Prostate gland (tissue), 2 donors: ENCODE measurements around the gene SYNE1. TPM values are rescaled to one million over a fixed set of nuclear protein-coding genes. Genes with fewer than 3 reads are reported as not detected.

Experiments
- DNase-seq: peaks from one replicate; pipeline ENCODE4 v3.0.0-alpha.2; 2019; ENCODE audit warnings: low spot score
- H3K27ac ChIP-seq, 2 donors: fragments of 200-600 bp; sonication (generic); 2 replicates each; pipeline ENCODE4 v1.5.1; 2017 to 2019
- H3K27me3 ChIP-seq: fragments of 200-600 bp; sonication (generic); replicated peaks from 2 replicates; pipeline ENCODE4 v1.5.1; 2019; ENCODE audit not compliant: insufficient read depth
- H3K36me3 ChIP-seq, 2 donors: fragments of 200-600 bp; sonication (generic); 1 replicate in 1 of 2; 2 replicates in 1 of 2; pipeline versions ENCODE4 v1.5.1 to v1.8.1; 2017 to 2019
- H3K4me1 ChIP-seq: fragments of 200-600 bp; sonication (generic); replicated peaks from 2 replicates; pipeline ENCODE4 v1.5.1; 2019
- H3K4me3 ChIP-seq, 2 donors: fragments of 200-600 bp; sonication (generic); 2 replicates each; pipeline ENCODE4 v1.5.1; 2017 to 2019
- H3K9me3 ChIP-seq: fragments of 200-600 bp; sonication (generic); 2 replicates; pipeline ENCODE4 v1.5.1; 2017
- POLR2A ChIP-seq: fragments of 450-650 bp; IDR thresholded peaks from one replicate; pipeline ENCODE4 v1.6.1; 2016; ENCODE audit warnings: antibody characterized with exemption, mild to moderate bottlenecking
- POLR2AphosphoS5 ChIP-seq: sonication (generic); formaldehyde crosslinking; IDR thresholded peaks from one replicate; pipeline ENCODE4 v1.6.1; 2017; ENCODE audit warnings: antibody characterized with exemption
- WGBS: methylation state at CpG from one replicate; pipeline ENCODE4 v1.1.5; 2018; 5-methylcytosine and 5-hydroxymethylcytosine counted together
- intact Hi-C: fragments of 100-400 bp; cut with DNase I; formaldehyde crosslinking; loops from one replicate; pipeline ENCODE4 v1.14.2; 2022
- total RNA-seq, 2 donors: library from RNA; depleted of rRNA; stranded (reverse); fragments of >200 nt; gene quantifications; one replicate each; pipeline ENCODE4 v1.1.0, GENCODE V29; 2016
- TF ChIP-seq, protein P1 (sequence below), 4 experiments: fragments of 200-600 bp in 2 of 4; fragments of 450-650 bp in 2 of 4; sonication (generic) in 2 of 4; IDR thresholded peaks; 1 replicate in 3 of 4; 2 replicates in 1 of 4; pipeline ENCODE4 v1.5.1; 2016 to 2019; ENCODE audit warnings: antibody characterized with exemption in 4 of 4, mild to moderate bottlenecking in 2 of 4, moderate library complexity in 2 of 4

Gene SYNE1
- total RNA-seq, 2 donors from 2014 or later = 36.5 to 154 TPM

DNA sequence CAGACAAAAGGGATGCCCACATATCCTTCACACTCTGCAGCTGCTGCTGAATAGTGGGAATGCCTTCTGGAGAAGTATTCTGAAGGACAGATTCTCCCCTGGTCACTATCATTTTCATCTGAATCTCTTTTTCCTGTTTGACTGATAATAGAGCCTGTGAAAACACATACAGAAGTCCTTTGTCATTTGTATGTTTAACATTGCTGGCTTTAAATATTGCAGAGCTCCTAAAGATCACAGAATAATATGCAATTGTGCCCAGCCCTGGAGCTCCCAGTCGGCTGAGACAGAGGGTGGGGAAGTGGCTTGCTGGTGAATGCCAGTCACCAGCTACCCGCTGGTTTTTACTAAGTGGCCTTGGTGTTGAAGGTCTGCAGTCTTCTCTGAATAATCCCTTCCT is 272.3 kb downstream of the SYNE1 start:
- Histone ChIP-seq H3K9me3 (no peaks in the 10 kb centered on the region), H3K4me1 (no peaks in the 10 kb centered on the region), H3K27me3 (no peaks in the 10 kb centered on the region), H3K4me3 (no peak overlapping the region), H3K27ac (no peak overlapping the region), H3K36me3 (no peaks in the 10 kb centered on the region)
- TF ChIP-seq, protein P1, sequence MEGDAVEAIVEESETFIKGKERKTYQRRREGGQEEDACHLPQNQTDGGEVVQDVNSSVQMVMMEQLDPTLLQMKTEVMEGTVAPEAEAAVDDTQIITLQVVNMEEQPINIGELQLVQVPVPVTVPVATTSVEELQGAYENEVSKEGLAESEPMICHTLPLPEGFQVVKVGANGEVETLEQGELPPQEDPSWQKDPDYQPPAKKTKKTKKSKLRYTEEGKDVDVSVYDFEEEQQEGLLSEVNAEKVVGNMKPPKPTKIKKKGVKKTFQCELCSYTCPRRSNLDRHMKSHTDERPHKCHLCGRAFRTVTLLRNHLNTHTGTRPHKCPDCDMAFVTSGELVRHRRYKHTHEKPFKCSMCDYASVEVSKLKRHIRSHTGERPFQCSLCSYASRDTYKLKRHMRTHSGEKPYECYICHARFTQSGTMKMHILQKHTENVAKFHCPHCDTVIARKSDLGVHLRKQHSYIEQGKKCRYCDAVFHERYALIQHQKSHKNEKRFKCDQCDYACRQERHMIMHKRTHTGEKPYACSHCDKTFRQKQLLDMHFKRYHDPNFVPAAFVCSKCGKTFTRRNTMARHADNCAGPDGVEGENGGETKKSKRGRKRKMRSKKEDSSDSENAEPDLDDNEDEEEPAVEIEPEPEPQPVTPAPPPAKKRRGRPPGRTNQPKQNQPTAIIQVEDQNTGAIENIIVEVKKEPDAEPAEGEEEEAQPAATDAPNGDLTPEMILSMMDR (IDR thresholded peaks at IDR 0.05) = no peak
- TF ChIP-seq POLR2AphosphoS5 = no peak
- TF ChIP-seq POLR2A = no peak
- DNase-seq = no peak
- 40% methylated on average over 2 of the region's 2 CpGs for WGBS
- intact Hi-C loops = no loop called here

DNA sequence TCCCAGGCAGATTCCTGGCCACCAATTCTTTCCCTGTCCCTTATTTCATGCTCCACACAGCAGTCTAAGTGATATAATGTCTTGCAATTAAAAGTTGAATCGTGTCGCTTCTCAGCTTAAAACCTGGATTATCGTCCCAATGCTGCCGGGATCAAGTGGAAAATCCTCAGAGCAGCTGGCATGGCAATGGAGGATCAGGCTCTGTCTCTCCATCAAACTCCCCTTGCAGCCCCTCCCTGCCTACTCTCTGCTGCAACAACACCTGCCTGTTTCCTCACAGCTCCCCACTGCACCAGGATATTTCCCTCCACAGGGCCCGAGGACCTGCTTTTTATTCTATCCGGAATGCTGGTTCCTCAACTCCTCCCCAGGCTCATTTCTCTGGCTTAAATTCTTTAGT is 277.1 kb downstream of the SYNE1 start:
- no peaks in the 10 kb centered on the region for H3K4me1 ChIP-seq
- intact Hi-C loops = no loop called here
- WGBS = 92% methylated on average over 6 of the region's 6 CpGs

DNA sequence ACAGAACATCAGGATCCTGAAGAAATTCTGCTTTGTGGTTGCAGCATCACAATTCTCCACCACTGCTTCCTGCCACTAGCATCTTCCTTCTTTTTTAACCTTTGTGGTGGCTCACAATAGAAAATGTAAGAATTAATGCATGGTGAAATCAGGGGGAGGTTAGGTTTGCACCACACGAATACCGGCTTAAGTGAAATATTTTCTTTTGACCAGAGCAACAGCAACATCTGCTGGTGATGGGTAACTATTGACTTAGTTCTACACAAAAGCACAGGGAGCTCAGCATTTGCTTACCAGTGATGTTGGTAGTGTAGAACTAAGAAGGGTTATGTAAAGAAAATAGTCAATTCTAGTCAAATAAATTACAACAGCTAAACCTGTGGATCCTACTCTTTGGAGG is 280.5 kb downstream of the SYNE1 start:
- Histone ChIP-seq H3K4me1 (no peaks in the 10 kb centered on the region), H3K4me3 (no peak overlapping the region), H3K36me3 (no peaks in the 10 kb centered on the region), H3K27ac (no peak overlapping the region), H3K9me3 (no peaks in the 10 kb centered on the region), H3K27me3 (no peaks in the 10 kb centered on the region)
- 32% methylated on average over 2 of the region's 2 CpGs for WGBS
- intact Hi-C loops = no loop called here
- DNase-seq = no peak
- TF ChIP-seq POLR2A (no peak), POLR2AphosphoS5 (no peak)
- TF ChIP-seq, protein P1 (IDR thresholded peaks at IDR 0.05) = no peak

More for the DNA sequence above, 277.1 kb downstream of the SYNE1 start:
- H3K9me3 ChIP-seq = no peaks in the 10 kb centered on the region
- no peak overlapping the region for H3K4me3 ChIP-seq
- H3K27ac ChIP-seq = no peak overlapping the region
- DNase-seq = no peak
- H3K27me3 ChIP-seq = no peaks in the 10 kb centered on the region
- no peak for TF ChIP-seq POLR2A
- TF ChIP-seq, protein P1 (IDR thresholded peaks at IDR 0.05) = no peak
- TF ChIP-seq POLR2AphosphoS5 = no peak
- no peaks in the 10 kb centered on the region for H3K36me3 ChIP-seq

DNA sequence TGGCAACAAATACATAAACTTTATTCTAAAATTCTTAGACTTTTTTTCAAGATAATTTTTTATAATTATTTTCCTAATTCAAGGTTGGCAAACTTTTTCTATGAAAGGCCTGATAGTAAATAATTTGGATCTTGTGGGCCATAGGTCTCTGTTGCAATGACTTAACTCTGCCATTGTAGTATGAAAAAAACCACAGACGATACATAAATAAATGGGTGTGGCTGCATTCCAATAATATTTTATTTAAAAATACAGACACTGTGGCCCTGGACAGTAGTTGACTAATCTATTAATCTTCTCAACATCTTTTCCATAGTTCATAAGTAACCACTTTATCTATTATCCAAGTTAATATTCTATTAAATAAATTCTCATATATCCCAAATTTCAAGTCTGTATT is 281.1 kb downstream of the SYNE1 start:
- H3K9me3 ChIP-seq = no peaks in the 10 kb centered on the region
- no peak for DNase-seq
- TF ChIP-seq POLR2AphosphoS5 (no peak), POLR2A (no peak)
- TF ChIP-seq, protein P1 (IDR thresholded peaks at IDR 0.05) = no peak
- intact Hi-C loops = no loop called here
- no peaks in the 10 kb centered on the region for H3K27me3 ChIP-seq
- 88% methylated on average over 1 of the region's 1 CpG for WGBS
- H3K27ac ChIP-seq = no peak overlapping the region
- H3K36me3 ChIP-seq = no peaks in the 10 kb centered on the region
- H3K4me3 ChIP-seq = no peak overlapping the region
- no peaks in the 10 kb centered on the region for H3K4me1 ChIP-seq

DNA sequence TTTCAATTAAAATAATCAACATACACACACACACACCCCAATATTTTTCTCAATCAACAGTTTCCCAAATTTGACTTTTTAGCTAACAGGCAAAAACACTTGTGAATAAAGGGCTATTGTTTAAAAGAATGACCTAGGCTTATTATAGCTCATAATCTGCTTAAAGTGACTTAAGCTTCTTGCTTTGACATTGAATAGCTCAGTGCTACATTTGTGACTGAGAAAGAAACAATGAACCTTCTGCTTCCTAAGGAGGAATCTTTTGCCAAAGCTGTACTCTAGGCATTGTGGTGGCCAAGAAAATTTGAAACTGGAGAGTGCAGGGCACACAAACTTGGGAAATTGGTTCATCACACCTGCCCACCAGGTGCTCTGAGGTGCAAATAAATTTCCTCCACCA is 282.0 kb downstream of the SYNE1 start:
- no peak overlapping the region for H3K4me3 ChIP-seq
- no peaks in the 10 kb centered on the region for H3K9me3 ChIP-seq
- TF ChIP-seq POLR2AphosphoS5 (no peak), POLR2A (no peak)
- TF ChIP-seq, protein P1 (IDR thresholded peaks at IDR 0.05) = no peak
- no peaks in the 10 kb centered on the region for H3K27me3 ChIP-seq
- no peaks in the 10 kb centered on the region for H3K4me1 ChIP-seq
- intact Hi-C loops = no loop called here
- no peaks in the 10 kb centered on the region for H3K36me3 ChIP-seq
- DNase-seq = no peak
- H3K27ac ChIP-seq = no peak overlapping the region
